HT1080 (cell line): Measurements from ENCODE around the gene DLGAP4. TPM values are rescaled to one million over a fixed set of nuclear protein-coding genes. Genes with fewer than 3 reads are reported as not detected.

Experiments used
- DNase-seq: peaks from one replicate; pipeline ENCODE4 v3.0.0-alpha.2; 2015; ENCODE audit warnings: low read depth
- total RNA-seq: library from RNA; depleted of rRNA; stranded (reverse); fragments of >200 nt; shearing (Covaris generic); gene quantifications from 2 replicates; pipeline ENCODE4 v1.2.3, GENCODE V29; 2014

The DLGAP4 gene
- total RNA-seq, 1 experiment from 2014 or later = 21.4 TPM

DNA sequence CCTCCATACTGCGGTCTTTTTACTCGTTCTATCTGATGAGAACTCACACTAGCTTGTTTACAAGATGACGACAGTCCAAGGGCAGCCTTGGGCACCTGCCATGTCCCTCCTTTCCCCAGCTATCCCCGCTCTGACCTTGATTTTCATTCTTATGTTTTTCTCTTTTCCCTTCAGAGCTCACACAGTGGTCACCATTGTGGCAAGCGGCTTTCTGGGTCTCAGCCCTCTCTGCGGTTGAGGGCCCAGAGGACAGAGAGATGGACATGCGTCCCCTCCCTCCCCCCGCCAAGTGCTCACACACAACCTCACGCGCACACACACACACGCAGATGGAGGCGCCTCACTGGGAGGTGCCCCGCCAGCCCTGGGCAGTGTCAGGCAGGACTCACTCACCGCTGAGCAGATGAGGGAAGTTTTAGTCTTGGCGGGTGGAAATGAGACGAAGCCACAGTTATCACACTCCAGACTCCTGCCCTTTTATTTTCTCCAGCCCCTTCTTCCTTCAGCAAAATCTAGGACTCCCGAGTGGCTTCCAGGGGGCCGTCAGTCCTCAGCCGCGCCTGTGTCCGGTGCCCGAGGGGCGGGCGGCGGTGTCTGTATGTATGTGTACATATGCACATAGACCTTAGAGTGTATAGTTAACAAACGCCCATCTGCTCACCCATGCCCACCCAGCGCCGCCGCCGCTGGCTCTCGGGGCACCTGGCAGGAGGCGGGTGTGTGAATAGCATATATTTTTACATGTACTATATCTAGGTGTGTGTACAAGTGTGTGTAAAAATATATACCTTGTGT lies 221.4 kb downstream of the DLGAP4 start:
- no peak for DNase-seq

DNA sequence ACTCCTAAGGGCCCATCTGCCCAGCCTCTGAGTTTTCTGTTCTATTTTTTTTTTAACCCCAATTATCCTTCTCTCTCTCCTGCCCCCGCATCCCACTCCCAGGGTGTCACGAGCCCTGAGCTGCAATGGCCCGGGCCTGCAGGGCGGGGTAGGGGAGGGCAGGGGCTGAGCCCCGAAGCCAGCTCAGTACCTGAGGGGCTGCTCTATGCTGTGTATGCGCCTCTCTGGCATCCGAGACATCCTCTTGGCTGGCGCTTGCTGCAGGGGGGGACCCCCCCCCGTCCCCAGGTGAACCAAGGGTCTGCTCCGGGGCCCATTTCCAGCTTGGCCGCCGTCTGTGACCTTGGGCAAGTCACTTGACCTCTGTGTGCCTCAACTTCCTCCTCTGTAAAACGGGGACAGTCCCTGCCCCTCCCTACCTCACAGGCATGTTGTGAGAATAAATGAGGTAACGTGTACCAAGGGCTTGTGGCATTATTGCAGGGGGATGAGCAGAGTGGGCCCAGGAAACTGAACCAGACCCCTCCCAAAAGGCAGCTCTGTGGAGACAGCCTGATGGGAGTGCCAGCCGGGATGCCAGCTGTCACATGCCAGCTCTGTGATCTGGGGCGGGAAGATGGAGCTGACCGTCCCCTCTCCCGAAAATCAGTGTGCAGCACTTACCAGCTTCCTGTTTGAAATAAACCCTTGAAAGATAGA lies 222.2 kb downstream of the DLGAP4 start:
- DNase-seq = no peak

DNA sequence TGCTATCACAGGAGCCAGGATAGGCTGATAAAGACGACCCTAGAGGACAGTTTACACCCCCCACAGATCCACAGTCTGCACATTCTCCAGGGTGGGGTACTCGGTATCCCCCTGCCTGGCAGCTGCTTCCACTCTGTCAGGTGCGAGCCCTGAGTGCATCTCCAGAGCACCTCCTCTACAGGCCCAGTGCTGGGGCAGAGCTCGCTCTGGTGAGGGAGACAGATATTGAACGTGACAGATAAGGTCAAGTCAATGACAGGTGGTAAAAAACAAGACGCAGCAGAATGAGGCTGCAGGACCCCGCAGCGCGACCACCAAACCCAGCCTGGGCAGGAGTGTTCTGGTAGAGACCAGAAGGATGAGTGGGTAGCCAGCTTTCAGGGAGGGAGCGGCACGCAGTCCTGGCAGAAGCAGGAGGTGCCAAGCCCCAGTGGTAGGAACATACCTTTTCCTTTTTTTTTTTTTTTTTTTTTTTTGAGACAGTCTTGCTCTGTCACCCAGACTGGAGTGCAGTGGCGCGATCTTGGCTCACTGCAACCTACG lies 222.8 kb downstream of the DLGAP4 start:
- DNase-seq = no peak

DNA sequence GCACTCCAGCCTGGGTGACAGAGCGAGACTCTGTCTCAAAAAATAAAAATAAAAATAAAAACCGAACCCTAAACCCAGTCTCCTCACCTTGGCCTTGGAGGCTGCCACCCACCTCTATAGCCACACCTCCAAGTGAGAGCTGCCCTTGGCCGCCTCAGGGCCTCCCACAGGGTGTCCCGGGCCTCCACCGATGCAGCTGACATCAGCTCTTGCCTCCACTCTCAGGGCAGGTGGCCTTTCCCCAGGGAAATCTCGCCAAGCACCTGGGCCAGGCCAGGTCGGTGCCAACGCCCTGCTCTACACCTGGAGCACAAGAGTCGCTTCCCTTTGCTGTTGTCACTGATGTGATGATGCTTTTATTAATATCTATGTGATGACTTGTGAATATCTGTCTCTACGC lies 226.2 kb downstream of the DLGAP4 start:
- no peak for DNase-seq

DNA sequence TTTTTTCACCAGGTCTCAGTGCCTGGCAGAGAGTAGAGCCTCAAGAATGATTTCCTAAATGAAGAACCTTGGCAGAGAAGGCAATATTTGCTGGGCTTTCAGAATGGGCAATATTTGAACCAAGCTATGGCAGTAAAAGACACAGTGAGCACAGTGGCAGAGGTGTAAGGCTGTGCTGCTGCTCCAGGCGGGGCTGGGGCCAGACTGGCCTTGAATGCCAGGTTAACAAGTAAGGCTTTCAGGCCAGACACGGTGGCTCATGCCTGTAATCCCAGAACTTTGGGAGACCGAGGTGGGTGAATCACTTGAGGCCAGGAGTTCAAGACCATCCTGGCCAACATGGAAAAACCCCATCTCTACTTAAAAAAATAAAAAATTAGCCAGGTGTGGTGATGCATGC lies 226.7 kb downstream of the DLGAP4 start:
- no peak for DNase-seq

DNA sequence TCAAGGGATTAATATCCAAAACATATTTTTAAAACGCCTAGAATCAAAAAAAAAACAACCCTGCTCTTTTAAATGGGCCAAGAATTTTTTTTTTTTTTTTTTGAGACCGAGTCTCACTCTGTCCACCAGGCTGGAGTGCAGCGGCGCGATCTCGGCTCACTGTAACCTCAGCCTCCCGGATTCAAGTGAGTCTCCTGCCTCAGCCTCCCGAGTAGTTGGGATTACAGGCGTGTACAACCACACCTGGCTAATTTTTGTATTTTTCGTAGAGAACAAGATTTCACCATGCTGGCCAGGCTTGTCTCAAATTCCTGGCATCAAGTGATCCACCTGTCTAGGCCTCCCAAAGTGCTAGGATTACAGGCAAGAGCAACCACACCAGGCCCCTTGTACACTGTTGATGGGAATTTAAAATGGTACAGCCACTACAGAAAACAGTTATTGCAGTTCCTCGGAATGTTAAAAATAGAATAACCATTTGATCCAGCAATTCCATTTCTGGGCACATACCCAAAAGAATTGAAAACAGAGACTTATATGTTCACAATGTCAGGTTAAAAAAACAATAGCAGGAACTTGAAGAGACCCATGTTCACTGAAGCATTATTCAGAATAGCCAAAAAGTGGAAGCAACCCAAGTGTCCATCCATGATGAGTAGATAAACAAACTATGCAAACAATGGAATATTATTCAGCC lies 232.0 kb downstream of the DLGAP4 start:
- no peak for DNase-seq

DNA sequence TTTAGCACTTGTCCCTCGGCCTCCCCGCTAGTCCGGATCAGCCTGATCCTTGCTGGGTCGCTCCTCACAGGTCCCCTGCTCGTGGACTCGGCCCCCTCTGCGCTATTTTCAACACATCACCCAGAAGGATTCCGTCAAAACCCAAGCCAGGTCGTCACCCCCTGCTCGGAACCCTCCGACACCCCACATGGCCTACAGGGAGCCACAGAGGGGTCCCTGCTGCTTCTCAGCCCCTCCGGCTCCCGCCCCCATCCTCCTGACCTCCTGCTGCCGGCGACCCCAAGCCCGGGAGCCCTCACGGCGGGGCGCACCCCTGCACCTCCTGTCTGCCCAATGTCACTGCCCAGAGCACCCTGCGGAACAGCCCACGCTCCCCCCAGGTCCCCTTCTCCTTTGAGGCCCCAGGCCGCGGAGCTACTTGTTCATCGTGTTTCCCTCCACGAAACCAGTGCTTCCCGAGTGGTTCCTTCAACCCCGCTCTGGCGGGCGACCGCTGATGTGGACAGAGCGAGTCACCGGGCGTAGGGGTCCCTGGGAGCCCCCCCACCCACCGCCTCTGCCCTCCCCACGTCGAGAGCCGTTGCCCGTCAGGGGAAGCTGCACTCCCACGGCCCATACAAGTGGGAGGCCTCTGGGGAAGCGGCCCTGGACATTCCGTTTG lies 234.5 kb downstream of the DLGAP4 start:
- DNase-seq = no peak

DNA sequence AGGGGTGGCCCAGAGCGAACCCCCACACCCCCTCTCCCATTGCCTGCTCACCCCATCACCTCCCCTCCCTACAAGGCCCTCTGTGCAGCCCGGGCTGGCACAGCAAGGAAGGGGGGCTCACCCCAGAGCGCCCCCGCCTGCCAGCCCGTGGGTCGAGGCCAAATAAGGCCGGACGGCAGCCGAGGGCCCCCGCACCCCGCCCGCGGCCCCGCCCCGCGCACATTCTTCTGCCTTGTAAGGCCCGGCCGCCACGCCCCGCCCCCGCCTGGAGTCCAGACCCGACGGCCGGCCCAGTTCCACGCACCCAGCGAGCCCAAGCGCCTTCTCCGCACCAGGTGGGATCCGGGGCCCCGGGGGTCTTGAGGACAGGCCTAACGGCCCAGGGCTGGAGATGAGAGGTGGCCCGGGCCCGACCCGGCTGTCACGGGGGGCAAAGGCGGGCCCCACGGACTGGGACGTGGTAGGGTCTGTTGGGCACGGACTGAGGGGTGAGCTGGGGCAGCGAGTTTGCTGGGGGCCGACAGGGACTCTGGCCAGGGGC lies 235.2 kb downstream of the DLGAP4 start, which contains the start of gene MYL9:
MYL9 (plus strand) TSS at position 293 of the 541 bp plus-strand sequence. CDS start 3,366 bp downstream, outside the sequence.
- no peak for DNase-seq

DNA sequence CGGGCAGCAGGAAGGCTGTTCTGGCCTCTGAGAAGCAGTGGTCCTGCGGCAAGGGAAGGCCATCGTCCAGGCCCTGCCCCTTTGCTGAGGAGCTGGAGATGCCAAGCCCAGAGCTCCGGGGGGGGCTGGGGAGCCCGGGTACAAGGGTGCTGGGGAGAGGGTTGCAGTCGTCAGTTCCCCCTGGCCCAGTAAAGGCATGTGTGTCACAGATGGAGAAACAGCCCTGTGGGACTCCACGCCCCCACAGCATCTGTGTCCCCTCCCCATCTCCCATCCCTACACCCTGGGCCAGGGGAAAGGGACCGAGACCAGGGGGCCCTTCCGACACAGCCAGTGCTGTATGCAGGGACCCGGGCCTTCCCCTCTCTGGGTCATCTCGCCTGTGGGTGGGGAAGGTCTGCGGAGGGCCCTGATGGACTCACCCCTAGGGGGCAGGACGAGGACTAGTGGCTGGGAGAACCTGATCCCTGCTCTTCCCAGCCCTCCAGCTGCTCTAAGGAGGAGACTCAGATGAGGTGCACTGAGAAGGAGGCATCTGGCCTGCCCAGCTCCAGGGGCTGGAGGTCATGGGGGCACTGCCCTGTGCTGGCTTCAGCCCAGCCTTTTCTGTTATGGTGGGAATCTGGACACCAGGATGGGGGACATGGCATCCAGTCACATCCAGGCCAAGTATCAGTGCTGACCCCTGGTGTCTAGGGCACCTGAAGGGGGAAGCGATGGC lies 235.8 kb downstream of the DLGAP4 start:
- peak; percentile 41 for DNase-seq

DNA sequence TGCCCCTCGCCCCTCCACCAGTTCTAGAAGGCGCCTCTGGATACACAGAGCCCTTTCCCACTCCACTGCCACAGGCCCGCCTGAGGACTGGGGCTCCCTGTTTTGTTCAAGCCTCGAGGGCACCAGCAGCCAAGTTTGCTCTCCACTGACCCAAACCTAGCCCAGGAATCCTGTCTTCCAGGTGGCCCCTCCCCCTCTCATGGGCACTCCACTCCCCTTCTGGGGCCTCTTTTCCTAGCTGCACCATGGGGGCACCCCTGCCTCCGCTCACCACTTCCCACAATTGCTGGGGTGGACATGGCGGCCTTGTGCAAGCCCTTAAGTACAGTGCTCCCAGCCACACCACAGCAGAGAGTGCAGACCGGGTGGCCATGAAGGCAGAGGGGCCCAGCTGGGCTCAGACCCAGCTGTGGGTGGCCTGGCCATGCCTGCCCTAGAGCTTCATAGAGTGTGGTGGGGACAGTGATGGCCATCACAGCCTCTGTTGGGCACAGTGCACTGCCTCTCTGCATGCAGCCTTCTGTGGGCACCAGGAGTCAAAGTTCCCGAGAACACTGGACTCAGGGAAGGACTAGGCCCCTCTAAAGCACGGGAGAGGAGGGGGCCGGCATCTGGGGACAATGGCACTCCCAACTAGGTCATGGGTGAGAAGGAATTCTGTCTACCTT lies 236.5 kb downstream of the DLGAP4 start:
- DNase-seq = no peak

DNA sequence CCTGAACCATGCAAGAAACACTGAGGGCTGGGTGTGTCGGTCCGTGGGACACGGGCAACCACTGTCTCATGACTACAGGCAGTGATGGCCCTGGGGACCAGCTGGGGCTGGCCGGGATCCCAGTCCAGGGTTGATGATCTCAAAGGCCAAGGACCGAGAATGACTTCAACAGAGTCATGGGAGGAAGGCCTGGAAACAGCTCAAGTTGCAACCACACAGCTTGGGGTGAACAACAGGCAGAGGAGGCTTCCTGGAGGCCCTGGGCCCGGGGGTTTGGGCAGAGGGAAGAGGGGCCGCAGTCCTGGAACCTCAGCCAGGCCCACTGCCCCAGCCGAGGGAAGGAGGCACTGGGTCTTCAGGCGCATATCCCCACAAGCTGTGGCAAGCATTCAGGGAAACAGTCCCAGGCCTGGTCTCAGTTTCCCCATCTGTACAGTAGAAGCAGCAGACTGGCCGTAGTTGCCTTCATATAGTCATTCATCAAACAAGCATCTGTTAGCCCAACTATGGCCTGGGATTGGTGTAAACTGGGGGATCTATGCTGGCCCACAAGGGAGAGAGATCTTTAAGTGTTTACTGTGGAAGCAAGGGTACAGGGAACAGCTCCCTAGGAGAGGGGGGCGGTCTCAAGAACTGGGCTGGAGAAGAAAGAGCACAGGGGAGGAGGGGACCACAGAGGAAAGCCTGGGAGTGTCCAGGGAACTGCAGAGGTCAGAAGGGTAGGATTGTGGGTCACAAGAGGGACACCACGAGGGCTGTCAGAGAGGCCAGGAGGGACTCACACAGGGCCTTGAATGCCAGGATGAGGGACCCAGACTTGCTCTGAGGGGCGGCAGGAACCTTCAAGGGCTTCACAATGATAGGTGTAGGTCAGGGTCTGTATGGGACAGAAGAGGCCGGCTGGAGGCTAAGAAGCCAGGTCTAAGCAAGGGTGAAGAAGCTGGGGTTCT lies 237.3 kb downstream of the DLGAP4 start:
- no peak for DNase-seq

DNA sequence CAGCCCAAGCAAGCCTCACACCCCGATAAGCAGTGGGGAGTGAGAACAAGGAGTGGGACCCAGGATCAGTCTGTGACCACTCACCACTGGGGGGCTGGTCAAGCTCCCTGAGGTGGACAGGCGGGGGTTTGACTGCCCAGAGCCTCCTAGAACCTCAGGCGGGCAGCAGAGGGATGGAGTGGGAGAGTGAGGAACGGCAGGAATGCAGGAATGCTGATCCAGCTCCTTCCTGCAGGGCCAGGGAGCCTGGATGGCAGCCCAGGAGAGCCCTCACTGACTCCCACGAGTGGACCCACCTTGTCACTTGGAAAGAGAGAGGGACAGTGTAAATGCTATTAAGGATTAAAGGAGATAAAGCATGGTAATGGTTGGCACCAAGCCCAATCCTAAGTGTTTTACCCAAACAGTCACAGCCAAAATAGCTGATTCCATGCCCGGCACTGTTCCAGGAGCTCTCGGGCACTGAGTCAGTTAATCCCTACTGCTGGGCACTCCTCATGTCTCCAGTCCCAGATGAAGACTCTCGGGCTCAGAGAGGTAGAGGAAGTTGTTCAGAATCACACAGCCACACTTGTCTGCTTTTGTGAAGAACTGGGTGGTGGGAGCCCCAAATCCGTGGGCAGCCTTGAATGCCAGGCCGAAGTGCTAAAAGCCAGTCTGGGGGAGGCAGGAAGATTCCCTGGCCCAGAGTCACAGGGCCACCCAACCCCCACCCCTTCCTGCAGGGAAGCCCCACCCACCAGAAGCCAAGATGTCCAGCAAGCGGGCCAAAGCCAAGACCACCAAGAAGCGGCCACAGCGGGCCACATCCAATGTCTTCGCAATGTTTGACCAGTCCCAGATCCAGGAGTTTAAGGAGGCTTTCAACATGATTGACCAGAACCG lies 238.2 kb downstream of the DLGAP4 start:
- DNase-seq = peak; percentile 29

DNA sequence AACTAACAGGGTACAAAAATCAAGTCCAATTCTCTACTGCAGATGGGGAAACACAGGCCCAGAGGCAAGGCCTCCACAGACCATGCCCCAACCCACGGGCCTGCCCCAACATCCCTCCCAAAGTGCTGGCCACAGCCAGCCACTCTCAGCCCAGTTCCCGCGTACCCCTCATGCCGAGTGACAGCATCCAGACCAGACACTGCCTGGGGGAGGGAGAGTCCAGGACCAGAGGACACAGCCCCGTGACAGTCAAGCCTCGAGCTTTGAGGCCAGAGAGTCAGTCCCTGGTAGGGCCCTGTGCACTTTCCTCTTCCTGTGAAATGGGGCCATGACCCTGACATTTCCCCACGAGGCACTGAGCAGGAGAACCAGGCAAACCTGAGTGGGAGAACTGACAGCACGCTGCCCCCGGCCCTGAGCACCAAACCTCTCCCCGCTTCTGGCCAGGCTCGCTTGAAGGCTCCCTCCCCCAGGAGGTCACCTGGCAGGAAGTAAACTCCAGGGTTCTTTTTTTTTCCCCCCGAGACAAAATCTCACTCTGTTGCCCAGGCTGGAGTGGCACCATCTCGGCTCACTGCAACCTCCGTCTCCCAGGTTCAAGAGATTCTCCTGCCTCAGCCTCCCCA lies 240.1 kb downstream of the DLGAP4 start:
- DNase-seq = no peak

DNA sequence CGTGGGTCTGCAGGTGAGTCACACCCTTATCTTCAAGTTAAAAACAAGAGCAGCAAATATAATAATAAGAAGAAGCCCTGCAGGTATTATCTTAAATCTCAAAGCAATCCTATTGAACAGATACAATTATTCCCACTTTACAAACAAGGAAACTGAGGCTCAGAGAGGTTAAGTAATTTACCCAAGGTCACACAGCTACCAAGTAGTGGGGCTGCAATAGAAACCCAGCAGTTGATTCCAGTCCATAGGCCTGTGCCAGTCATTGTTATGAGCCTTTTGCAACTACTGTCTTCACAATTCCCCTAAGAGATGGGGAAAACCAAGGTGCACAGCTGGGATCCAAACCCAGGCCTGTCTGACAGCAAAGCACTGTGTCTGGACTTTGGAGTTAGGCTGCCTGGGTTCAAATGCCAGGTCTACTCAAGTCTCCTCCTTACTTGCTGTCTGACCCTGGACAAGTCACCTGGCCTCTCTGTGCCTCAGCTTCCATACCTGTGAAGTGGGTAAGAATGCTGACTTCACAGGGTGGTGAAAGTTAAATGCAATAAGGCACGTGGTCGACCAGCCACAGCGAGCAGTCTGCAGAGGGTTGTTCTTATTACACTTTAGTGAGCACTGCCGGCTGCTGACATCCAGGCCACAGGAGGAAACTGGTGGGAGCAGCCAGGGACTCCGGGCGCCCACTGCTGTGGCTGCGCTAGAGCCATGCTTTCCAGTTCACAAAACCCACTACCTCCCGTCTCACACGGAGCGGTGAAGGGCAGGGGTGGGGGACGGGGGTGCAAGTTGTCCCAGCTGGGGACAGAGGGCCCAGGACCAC lies 241.3 kb downstream of the DLGAP4 start:
- no peak for DNase-seq

DNA sequence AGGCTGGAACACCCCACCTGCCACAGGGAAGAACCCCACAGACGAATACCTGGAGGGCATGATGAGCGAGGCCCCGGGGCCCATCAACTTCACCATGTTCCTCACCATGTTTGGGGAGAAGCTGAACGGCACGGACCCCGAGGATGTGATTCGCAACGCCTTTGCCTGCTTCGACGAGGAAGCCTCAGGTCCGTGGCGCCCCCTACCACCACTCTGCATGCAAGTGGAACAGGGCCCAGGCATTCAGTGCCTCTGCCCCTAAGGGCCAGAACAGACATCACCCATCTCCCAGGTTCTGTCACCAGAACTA lies 241.8 kb downstream of the DLGAP4 start:
- no peak for DNase-seq
